Breast epithelium (tissue), 4 donors: ENCODE data around the gene ZNF416. TPM values are rescaled to one million over a fixed set of nuclear protein-coding genes. Genes with fewer than 3 reads are reported as not detected.
A peak's percentile ranks its signal among the peaks of the same experiment; 100 is the strongest.

Source experiments
- DNase-seq, 2 donors: peaks; one replicate each; pipeline ENCODE4 v3.0.0-alpha.2; 2019; ENCODE audit warnings: low spot score in 2 of 2
- H3K27ac ChIP-seq, 2 donors: fragments of 200-600 bp; sonication (generic) in 1 of 2; one replicate each; pipeline ENCODE4 v1.5.1; 2016 to 2019; ENCODE audit warnings: mild to moderate bottlenecking in 1 of 2
- H3K27me3 ChIP-seq, 2 donors: fragments of 200-600 bp; sonication (generic) in 1 of 2; one replicate each; pipeline versions ENCODE4 v1.5.1 to v1.6.0; 2017 to 2019; ENCODE audit warnings: control low read depth in 1 of 2, mild to moderate bottlenecking in 1 of 2
- H3K36me3 ChIP-seq: fragments of 200-600 bp; one replicate; pipeline ENCODE4 v1.5.1; 2019
- H3K4me1 ChIP-seq, 2 donors: fragments of 200-600 bp; sonication (generic); one replicate each; pipeline ENCODE4 v1.5.1; 2016 to 2019; ENCODE audit warnings: control low read depth in 1 of 2
- H3K4me3 ChIP-seq, 3 donors: fragments of 200-600 bp; sonication (generic); 1 replicate in 2 of 3; 2 replicates in 1 of 3; pipeline ENCODE4 v1.5.1; 2016 to 2019; ENCODE audit warnings: mild to moderate bottlenecking in 3 of 3, moderate library complexity in 2 of 3
- H3K9me3 ChIP-seq, 2 donors: fragments of 200-600 bp; sonication (generic) in 1 of 2; one replicate each; pipeline ENCODE4 v1.5.1; 2016 to 2019; ENCODE audit warnings: control low read depth in 1 of 2
- POLR2A ChIP-seq: fragments of 450-650 bp; IDR thresholded peaks from one replicate; pipeline ENCODE4 v1.6.1; 2016; ENCODE audit warnings: antibody characterized with exemption, mild to moderate bottlenecking, moderate library complexity
- POLR2AphosphoS5 ChIP-seq, 3 donors: sonication (generic); formaldehyde crosslinking; IDR thresholded peaks; one replicate each; pipeline ENCODE4 v1.6.1; 2017; ENCODE audit warnings: antibody characterized with exemption in 3 of 3
- intact Hi-C: fragments of 100-400 bp; cut with DNase I; formaldehyde crosslinking; loops from one replicate; pipeline ENCODE4 v1.15.1; 2023; ENCODE audit warnings: low total_unique reads
- total RNA-seq, 3 donors: library from RNA; depleted of rRNA; stranded (reverse); fragments of >200 nt; gene quantifications; one replicate each; pipeline ENCODE4 v1.1.0, GENCODE V29; 2016
- TF ChIP-seq, protein P1 (sequence below), 3 donors: fragments of 450-650 bp; IDR thresholded peaks; one replicate each; pipeline ENCODE4 v1.5.1; 2016 to 2017; ENCODE audit warnings: antibody characterized with exemption in 3 of 3, mild to moderate bottlenecking in 3 of 3, moderate library complexity in 3 of 3

Gene ZNF416
- total RNA-seq, 3 donors from 2014 or later, result 2.7 to 6.4 (median 6.2) TPM

DNA sequence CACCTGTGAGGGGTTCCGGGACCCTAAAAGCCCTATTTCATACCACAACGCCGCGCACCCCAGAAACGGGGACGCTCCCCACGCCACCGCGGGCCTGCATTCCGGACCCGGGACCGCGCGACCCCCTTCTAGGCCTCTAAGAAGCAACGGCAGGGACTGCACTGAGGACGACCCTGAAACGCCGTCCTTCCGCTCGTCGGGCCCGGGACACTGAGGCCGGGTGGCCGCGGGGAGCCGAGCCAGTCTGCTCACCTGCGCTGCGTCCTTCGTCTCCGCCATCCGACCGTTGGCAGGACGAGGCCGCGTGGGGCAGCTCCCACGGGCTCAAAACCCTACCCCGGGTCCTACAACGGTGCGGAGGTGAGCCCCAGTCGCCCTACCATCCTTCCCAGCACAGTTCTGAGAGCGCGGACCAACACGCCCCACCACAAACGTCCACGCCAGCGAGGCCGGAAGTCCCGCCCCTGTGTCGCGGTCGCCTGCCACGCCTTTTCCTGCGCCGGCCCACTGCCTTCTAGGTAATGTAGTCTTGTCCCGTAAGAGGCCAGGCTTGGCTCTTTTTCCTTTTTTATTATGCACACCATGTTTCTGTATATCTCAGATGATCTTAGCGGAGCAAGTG lies 19.2 kb downstream of the ZNF416 start, which contains the start of gene ZNF550:
ZNF550 (minus strand) TSS at position 460 of the 622 bp plus-strand sequence; CDS start at position 279, 181 bp downstream.
- Histone ChIP-seq H3K9me3 (peaks cover 38 to 43% of the 10 kb centered on the region in 2 donors), H3K27me3 (no peaks in the 10 kb centered on the region), H3K4me1 (peaks cover 0 to 9% of the 10 kb centered on the region in 2 donors), H3K27ac (peak within 1 kb of the TSS; percentile 77 to 85), H3K36me3 (peaks cover 13% of the 10 kb centered on the region), H3K4me3 (peak within 1 kb of the TSS; percentile 93 to 99 (median 95))
- intact Hi-C loops, result no loop called here
- TF ChIP-seq, protein P1, sequence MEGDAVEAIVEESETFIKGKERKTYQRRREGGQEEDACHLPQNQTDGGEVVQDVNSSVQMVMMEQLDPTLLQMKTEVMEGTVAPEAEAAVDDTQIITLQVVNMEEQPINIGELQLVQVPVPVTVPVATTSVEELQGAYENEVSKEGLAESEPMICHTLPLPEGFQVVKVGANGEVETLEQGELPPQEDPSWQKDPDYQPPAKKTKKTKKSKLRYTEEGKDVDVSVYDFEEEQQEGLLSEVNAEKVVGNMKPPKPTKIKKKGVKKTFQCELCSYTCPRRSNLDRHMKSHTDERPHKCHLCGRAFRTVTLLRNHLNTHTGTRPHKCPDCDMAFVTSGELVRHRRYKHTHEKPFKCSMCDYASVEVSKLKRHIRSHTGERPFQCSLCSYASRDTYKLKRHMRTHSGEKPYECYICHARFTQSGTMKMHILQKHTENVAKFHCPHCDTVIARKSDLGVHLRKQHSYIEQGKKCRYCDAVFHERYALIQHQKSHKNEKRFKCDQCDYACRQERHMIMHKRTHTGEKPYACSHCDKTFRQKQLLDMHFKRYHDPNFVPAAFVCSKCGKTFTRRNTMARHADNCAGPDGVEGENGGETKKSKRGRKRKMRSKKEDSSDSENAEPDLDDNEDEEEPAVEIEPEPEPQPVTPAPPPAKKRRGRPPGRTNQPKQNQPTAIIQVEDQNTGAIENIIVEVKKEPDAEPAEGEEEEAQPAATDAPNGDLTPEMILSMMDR (IDR thresholded peaks at IDR 0.05), result no peak
- peak; percentile 19 for TF ChIP-seq POLR2A
- peak; percentile 38 to 83 (median 66) for TF ChIP-seq POLR2AphosphoS5 (IDR thresholded peaks at IDR 0.05)
- peak; percentile 88 for DNase-seq

DNA sequence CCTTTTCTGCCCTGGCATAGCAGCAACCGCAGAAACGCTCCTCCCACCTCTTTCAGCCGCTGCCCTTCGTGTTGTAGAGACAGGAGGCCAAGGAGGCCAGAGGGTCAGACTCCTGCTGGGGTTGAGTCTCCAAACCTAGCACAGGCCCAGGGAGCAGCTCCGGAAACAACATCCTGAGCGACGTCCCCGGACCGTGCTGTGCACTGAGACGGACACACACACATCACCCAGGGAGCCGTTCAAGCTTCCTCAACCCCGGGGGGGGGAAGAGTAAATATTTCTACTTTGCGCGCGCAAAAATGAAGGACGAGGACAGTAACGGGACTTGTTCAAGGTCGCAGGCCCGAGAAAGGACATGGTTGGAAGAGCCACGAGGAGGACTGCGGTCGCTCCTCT lies 19.7 kb downstream of the ZNF416 start:
- DNase-seq, result no peak
- Histone ChIP-seq H3K4me3 (peak overlapping the region; percentile 93 to 99 (median 95)), H3K9me3 (peaks cover 38 to 43% of the 10 kb centered on the region in 2 donors), H3K27me3 (no peaks in the 10 kb centered on the region), H3K4me1 (peaks cover 0 to 9% of the 10 kb centered on the region in 2 donors), H3K27ac (peak overlapping the region; percentile 77 to 85), H3K36me3 (peaks cover 13% of the 10 kb centered on the region)
- TF ChIP-seq, protein P1 (IDR thresholded peaks at IDR 0.05), result no peak
- TF ChIP-seq POLR2A (no peak), POLR2AphosphoS5 (IDR thresholded peaks at IDR 0.05) (no peak)
- intact Hi-C loops, result no loop called here

GRCh38 chr19:57558525-57558924 lies 20.2 kb downstream of the ZNF416 start:
- no peaks in the 10 kb centered on the region for H3K27me3 ChIP-seq
- H3K4me3 ChIP-seq, result peak overlapping the region; percentile 93 to 99 (median 95)
- intact Hi-C loops, result no loop called here
- no peak for TF ChIP-seq POLR2A
- TF ChIP-seq POLR2AphosphoS5 (IDR thresholded peaks at IDR 0.05), result no peak
- TF ChIP-seq, protein P1 (IDR thresholded peaks at IDR 0.05), result no peak
- H3K9me3 ChIP-seq, result peaks cover 38 to 45% of the 10 kb centered on the region in 2 donors
- DNase-seq, result no peak
- H3K36me3 ChIP-seq, result peaks cover 13% of the 10 kb centered on the region
- no peak overlapping the region for H3K27ac ChIP-seq
- H3K4me1 ChIP-seq, result peaks cover 0 to 9% of the 10 kb centered on the region in 2 donors

- no peak for DNase-seq
- peaks cover 0 to 9% of the 10 kb centered on the region in 2 donors for H3K4me1 ChIP-seq
- peaks cover 17% of the 10 kb centered on the region for H3K36me3 ChIP-seq
- TF ChIP-seq, protein P1 (IDR thresholded peaks at IDR 0.05), result no peak
- TF ChIP-seq POLR2AphosphoS5 (IDR thresholded peaks at IDR 0.05) (no peak), POLR2A (no peak)
- no peak overlapping the region for H3K4me3 ChIP-seq
- H3K27me3 ChIP-seq, result no peaks in the 10 kb centered on the region
- H3K27ac ChIP-seq, result no peak overlapping the region
- peaks cover 39 to 49% of the 10 kb centered on the region in 2 donors for H3K9me3 ChIP-seq
- intact Hi-C loops, result no loop called here
Observed at GRCh38 chr19:57557659-57558058, 21.1 kb downstream of the ZNF416 start.

- TF ChIP-seq, protein P1 (IDR thresholded peaks at IDR 0.05), result no peak
- no peak for TF ChIP-seq POLR2A
- no peak for TF ChIP-seq POLR2AphosphoS5 (IDR thresholded peaks at IDR 0.05)
- H3K27me3 ChIP-seq, result no peaks in the 10 kb centered on the region
- H3K36me3 ChIP-seq, result peaks cover 47% of the 10 kb centered on the region
- no peak overlapping the region for H3K27ac ChIP-seq
- no peak for DNase-seq
- H3K4me3 ChIP-seq, result peak overlapping the region in 1 of 3 donors; percentile 1
- H3K9me3 ChIP-seq, result peaks cover 91 to 96% of the 10 kb centered on the region in 2 donors
- H3K4me1 ChIP-seq, result no peaks in the 10 kb centered on the region
- intact Hi-C loops, result no loop called here
Observed at GRCh38 chr19:57552432-57552831, 26.3 kb downstream of the ZNF416 start.
